ENCODE data around the gene RND2. TPM values are rescaled to one million over a fixed set of nuclear protein-coding genes. Genes with fewer than 3 reads are reported as not detected.

Gene RND2
- total and polyA plus RNA-seq, 9 of the 15 experiments (the other 6 are each of a cell fraction or from before 2014, with no cell fraction given) = 0.15 to 1.9 (median 0.98) TPM

GRCh38 chr17:43068570-43069367 is 43.7 kb downstream of the RND2 start:
- Histone ChIP-seq H3K4me1 (replicated peaks in 1 of 2; ENCODE audit: control insufficient read depth in 2 of 2, insufficient read depth in 2 of 2, low read length in 2 of 2) (no peaks in the 10 kb centered on the region), H3K4me3 (no peak overlapping the region), H4K20me1 (replicated peaks; ENCODE audit: control insufficient read depth, insufficient read depth, low read length) (no peaks in the 10 kb centered on the region), H3K36me3 (ENCODE audit: control insufficient read depth, insufficient read depth, low read length) (peaks cover 69% of the 10 kb centered on the region), H3K4me2 (ENCODE audit: insufficient read depth, low read length) (no peak overlapping the region), H3K27me3 (ENCODE audit: control insufficient read depth in 2 of 2, insufficient read depth in 2 of 2, low read length in 2 of 2) (no peaks in the 10 kb centered on the region), H3K27ac (ENCODE audit: extremely low read depth, low read depth, low read length) (no peak overlapping the region), H2AFZ (ENCODE audit: low read depth, low read length) (no peak overlapping the region), H3K9me3 (replicated peaks; ENCODE audit: control insufficient read depth, insufficient read depth, low read depth, low read length) (no peaks in the 10 kb centered on the region), H3K9me1 (ENCODE audit: control insufficient read depth, insufficient read depth, low read length) (no peaks in the 10 kb centered on the region), H3K9ac (ENCODE audit: insufficient read depth in 1 of 2, low read depth in 2 of 2, low read length in 2 of 2) (no peak overlapping the region), H3K79me2 (ENCODE audit: control insufficient read depth, insufficient read depth, low read length) (no peaks in the 10 kb centered on the region)
- 93% methylated on average over 6 of the region's 6 CpGs for WGBS (ENCODE audit: insufficient coverage, low coverage, missing lambda C conversion rate)
- CTCF ChIA-PET (ENCODE audit: low intra/inter-chr PET ratio) = no interaction called here
- in situ Hi-C loops (cut with MboI) = no loop called here
- DNase-seq (ENCODE audit: extremely low read depth in 1 of 4, low spot score in 3 of 4) (no peak), FAIRE-seq (no peak), ATAC-seq (no peak)
- TSS peak; percentile 8 for BruUV-seq (replicated peaks)
- intact Hi-C loops (cut with micrococcal nuclease) = no loop called here
- POLR2A ChIA-PET = interaction anchor here (0.8 to 1.7 kb wide), 5 partner anchors 8 to 247 kb away, joined by 3 to 6 read pairs (median 4); no protein-coding TSS in a partner anchor
- TF ChIP-seq CEBPG (CRISPR knock-in tag; IDR thresholded peaks at IDR 0.05) (no peak), CEBPG (tag; conservative IDR thresholded peaks at IDR 0.05 in 1 of 2, IDR thresholded peaks at IDR 0.05 in 1 of 2) (peak; percentile 34 to 81; a peak in 3 of 4 replicates), ZBTB1 (CRISPR knock-in tag; IDR thresholded peaks at IDR 0.05; ENCODE audit: borderline replicate concordance, low read depth) (no peak), PHF21A (IDR thresholded peaks at IDR 0.05; ENCODE audit: borderline replicate concordance, low read depth) (no peak), TCF3 (CRISPR knock-in tag; IDR thresholded peaks at IDR 0.05) (no peak), SIN3A (IDR thresholded peaks at IDR 0.05; ENCODE audit: borderline replicate concordance in 2 of 2, control insufficient read depth in 1 of 2, low read depth in 2 of 2, low read length in 2 of 2) (no peak), CREBBP (IDR thresholded peaks at IDR 0.05; ENCODE audit: low read depth, low read length) (no peak), HMG20B (CRISPR knock-in tag; IDR thresholded peaks at IDR 0.05) (no peak), ZBTB43 (CRISPR knock-in tag; IDR thresholded peaks at IDR 0.05) (no peak), FOXO4 (CRISPR knock-in tag; IDR thresholded peaks at IDR 0.05) (no peak), ZNF24 (IDR thresholded peaks at IDR 0.05) (no peak), CC2D1A (IDR thresholded peaks at IDR 0.05) (no peak), SRSF9 (IDR thresholded peaks at IDR 0.05; ENCODE audit: borderline replicate concordance, low read depth, low read length) (no peak), PHF8 (IDR thresholded peaks at IDR 0.05; ENCODE audit: borderline replicate concordance, low read length) (no peak), ZNF695 (CRISPR knock-in tag; IDR thresholded peaks at IDR 0.05) (no peak), CEBPB (tag; IDR thresholded peaks at IDR 0.05) (peak; percentile 75)

Data from K562 (cell line).